ENCODE measurements around the gene ERFE.
"Not testable (repeated sequence)": the region's sequence is repeated elsewhere in the genome, so short reads cannot be mapped to it uniquely, and the experiment has no call there.

ERFE gene, protein sequence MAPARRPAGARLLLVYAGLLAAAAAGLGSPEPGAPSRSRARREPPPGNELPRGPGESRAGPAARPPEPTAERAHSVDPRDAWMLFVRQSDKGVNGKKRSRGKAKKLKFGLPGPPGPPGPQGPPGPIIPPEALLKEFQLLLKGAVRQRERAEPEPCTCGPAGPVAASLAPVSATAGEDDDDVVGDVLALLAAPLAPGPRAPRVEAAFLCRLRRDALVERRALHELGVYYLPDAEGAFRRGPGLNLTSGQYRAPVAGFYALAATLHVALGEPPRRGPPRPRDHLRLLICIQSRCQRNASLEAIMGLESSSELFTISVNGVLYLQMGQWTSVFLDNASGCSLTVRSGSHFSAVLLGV

DNA sequence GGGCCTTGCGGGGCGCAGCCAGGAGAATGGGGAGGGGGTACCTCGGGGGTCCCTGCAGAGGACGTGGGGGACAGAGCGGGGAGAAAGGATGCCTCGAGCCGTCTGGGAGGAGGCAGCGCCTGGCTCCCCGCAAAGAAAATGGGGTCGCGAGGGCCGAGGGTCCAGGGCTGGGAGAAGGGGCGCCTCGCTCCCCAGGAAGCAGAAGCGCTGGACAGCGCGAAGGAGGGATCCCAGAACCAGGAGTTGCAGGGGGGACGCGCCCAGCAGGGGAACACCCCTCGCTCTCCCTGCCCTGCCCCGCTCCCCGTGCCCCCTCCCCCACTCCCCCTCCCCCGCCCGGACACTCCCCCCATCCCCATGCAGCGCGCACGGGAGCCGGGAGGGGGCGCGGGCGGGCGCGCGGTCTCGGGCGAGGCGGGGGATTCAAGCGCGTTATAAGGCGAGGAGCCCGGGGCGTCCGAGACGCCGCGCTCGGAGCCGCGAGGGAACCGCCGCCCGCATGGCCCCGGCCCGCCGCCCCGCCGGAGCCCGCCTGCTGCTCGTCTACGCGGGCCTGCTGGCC lies at the start of gene ERFE:
Gene ERFE (plus strand): TSS at position 462 of the 562 bp plus-strand sequence. CDS start 38 bp downstream, at position 500.
- peak; percentile 37 for DNase-seq (ENCODE audit: low spot score)

DNA sequence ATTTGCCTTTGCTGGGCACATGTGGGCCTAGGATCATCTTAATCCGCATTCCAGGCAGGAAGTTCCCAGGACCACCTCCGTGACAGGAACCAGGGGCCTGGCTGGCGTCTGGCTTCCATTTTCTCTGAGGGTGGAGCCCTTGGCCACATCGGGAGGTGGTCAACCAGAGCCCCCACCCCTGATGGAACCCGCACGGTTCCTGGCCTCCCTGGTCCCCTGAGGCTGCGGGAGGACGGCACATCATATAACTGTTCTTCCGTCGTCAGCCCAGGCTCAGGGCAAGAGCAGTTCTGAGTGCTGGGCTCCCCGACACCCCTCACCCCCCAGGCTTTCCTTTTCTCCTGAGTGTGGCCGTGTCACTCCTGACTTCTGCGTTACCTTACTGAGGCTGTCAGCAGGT lies 45.2 kb upstream of the ERFE start:
- no peak for DNase-seq (ENCODE audit: low spot score)

DNA sequence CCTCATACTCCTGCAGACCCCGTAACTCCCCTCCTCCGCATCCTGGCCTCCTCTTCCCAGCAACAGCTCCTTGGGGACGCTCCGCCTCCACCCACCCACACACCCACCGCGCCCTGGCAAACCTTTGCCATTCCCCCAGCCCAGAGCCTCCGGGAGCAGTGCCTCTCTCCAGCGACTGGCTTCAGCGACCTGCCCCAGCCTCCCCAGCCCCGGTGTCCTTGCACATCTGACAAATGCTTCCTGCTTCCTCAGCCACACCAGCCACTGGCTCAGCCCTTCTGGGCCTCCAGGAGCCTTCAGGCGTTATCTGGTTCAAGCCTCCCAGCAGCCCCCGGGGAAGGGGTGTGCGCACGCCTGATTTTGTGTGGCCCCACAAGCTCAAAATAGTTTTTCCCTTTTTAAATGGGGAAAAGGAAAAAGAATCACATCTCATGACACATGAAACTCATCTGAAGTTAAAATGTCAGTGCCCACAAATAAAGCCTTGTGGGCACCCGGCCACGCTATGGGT lies 44.4 kb upstream of the ERFE start:
- no peak for DNase-seq (ENCODE audit: low spot score)

DNA sequence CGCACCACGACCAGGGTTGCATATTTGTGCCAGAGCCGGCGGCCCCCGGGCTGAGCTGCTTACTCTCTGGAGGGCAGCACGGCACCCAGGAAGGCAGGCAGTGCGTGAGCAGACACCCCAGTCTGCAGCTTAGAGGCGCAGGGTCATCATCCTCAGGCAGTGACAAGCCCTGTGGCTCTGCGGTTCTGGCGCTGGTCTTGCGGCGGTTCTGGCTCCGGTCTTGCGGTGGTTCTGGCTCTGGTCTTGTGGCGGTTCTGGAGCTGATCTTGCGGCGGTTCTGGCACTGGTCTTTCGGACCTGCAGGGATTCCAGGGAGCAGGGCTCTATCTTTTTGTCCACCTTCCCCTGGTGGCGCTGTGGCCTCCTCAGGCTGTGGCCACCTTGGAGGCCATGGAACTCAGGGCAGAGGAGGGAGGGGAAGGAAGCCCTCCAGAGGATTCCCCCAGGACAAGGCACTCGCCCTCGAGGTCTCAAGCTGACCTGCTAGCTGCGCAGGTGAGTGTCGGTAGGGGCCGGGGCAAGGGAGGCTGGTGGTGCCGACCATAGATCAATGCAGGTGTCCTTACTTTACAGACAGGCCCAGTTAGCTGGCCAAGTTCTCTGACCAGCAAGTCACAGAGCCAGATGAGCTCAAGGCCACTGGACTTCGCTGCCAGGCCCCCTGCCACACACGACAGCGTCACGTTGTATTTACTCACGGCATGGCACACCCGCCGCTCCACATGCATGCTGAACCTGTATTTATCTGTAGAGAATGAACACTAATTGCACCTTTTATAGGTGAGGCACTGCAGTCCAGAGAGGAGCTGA lies 43.7 kb upstream of the ERFE start:
- no peak for DNase-seq (ENCODE audit: low spot score)

DNA sequence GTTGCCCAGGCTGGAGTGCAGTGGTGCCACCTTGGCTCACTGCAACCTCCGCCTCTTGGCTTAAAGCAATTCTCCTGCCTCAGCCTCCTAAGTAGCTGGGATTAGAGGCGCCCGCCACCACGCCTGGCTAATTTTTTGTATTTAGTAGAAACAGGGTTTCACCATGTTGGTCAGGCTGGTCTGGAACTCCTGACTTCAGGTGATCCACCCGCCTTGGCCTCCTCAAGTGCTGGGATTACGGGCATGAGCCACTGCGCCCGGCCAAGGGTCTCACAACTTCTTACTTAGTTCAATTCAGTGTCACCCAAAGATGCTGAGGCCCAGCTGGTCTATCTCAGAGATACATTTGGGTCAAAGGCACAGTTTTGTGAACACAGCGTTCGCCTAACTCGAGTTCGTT lies 43.1 kb upstream of the ERFE start:
- DNase-seq (ENCODE audit: low spot score), result not testable (repeated sequence)

DNA sequence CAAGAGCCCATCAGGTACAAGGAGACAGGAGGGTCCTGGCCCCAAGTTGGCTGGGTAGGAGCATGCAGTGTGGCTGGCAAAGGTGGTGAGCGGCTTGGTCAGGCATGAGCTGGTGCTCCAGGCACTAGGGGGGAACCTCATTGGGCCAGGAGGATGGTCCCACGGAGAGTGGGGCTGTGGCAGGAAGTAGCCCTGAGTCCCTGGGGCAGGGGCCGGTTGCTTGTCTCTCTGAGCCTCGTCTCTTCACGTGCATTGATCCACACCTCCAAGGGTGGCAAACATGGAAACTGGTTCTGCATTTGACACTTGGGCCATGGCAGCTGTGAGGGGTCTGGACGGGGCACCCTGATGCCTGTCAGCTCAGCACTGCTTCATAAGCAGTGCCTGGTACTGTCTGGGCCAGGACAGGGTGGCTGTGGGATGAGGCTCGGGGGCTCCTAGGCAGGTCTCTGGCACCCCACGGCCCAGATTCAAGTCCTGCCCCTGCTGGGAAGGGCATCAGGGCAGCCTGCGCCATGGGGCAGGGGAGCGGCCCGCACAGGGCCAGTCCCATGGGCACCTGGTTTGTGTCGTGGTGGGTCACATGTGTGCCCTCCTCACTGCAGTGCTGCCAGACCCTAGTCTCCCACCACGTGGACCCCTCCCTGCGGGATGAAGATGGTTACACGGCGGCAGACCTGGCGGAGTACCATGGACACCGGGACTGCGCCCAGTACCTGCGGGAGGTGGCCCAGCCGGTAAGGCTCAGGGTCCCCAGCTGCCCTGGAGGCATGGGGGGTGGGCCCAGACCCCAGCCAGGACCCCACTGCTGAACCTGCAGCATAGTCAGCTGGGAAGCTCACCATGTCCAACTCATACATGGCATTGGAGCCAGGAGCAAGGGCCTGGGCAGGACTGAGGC lies 42.2 kb upstream of the ERFE start:
- DNase-seq (ENCODE audit: low spot score), result no peak

DNA sequence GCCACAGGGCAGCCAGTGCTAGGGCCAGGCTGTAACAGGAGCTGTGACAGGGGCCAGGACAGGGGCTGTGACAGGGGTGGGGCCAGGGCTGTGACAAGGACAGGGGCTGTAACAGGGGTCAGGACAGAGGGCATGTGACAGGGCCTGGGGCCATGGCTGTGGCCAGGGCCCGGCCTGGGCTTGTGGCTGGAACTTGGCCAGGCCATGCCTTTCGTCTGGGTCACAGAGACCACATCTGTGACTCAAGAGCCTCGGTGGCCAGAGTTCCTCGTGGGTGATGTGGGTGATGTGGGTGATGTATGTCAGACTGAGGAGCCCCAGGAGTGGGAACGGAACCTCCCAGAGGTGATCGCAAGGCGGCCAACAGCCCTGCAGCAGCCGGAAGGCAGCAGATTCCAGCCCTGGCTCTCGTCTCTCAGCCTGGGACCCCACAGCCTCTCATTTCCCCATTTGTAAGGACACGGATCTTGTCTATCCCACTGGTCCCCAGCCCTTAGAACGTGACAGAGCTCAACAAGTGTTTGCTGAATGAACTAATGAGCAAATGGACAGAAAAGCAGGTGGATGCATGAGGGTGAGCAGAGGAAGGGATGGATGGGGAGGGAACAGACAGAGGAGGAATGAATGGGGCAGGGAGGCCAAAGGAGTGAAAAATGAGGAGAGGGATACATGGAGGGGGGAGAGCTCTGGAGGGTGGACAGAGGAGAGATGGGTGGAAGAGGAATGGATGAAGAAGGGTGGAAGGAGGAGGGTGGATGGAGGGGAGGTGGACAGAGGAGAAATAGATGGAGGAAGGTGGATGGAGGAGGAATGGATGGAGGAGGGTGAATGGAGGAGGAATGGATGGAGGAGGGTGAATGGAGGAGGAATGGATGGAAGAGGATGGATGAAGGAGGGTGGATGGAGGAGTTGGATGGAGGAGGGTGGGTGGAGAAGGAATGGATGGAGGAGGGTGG lies 41.3 kb upstream of the ERFE start:
- no peak for DNase-seq (ENCODE audit: low spot score)

DNA sequence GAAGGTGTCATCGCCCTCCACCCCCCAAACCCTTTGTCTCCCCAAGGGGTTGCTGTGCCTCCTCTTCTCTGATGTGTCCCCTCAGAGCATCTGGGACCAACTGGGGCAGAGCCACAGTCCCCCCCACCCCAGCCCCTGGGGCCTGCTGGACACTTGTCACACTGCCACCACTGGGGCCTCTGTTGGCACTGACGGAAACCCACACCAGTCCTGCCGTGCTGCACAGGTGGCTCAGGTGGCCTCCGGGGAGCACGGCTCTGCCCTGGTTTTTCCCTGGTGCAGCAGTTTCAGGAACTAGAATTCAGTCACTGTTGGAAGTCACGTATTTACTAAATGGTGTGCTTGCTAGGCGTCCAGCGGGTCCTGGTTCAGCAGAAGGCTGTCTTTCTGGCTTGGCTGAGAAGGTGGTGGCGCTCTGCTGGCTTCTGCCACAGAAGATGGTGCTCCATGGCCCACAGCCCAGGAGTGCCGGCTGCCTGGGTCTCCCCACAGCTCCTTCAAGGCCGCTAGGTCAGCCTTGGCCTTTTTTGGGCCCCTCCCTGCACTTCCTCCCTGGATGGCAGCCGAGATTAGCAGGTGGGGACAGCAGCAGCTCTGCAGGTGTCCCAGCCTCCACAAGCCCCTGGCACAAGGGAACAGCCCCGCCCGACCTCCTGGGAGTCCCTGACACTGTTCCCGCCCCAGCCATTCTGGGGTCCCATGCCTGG lies 38.9 kb upstream of the ERFE start:
- DNase-seq (ENCODE audit: low spot score), result no peak

DNA sequence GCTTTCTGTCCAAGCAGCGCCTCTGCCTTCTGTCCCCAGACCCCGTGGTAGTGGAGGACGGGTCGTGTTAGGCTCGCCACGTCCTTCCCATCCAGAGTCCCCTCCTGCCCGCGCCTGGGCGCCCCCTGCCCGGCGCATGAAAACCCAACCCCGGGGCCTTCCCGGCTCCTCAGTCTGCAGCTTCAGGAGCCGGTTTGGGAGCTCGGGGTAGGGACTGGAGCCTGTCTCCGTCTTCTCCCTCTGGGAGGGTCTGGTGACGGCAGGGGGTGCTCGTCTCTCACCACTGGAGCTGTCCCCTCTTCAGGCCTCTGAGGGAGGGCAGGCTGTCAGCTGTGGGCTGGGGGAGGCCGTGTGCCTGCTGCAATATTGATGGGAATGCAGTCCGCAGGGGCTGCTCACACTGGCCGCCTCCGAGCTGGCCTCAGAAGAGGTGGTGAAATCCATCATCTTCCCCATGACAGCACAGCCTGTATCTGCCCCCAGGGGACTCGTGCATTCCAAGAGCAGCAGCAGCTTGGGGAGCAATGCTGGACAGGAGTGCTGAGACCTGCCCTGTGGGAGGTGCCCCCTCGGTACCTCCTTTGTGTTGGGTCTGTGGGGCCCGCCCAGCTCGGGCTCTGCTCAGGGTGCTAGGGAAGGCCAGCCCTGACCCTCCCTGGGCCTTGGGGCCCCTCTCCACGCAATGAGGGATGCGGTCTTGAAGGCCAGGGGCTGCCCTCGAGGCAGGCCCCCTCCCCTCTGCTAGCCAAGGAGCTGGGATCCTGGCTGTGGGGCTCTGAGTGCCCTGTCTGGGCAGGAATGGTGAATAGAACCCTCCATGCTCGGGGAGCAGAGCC lies 38.1 kb upstream of the ERFE start:
- DNase-seq (ENCODE audit: low spot score), result no peak

DNA sequence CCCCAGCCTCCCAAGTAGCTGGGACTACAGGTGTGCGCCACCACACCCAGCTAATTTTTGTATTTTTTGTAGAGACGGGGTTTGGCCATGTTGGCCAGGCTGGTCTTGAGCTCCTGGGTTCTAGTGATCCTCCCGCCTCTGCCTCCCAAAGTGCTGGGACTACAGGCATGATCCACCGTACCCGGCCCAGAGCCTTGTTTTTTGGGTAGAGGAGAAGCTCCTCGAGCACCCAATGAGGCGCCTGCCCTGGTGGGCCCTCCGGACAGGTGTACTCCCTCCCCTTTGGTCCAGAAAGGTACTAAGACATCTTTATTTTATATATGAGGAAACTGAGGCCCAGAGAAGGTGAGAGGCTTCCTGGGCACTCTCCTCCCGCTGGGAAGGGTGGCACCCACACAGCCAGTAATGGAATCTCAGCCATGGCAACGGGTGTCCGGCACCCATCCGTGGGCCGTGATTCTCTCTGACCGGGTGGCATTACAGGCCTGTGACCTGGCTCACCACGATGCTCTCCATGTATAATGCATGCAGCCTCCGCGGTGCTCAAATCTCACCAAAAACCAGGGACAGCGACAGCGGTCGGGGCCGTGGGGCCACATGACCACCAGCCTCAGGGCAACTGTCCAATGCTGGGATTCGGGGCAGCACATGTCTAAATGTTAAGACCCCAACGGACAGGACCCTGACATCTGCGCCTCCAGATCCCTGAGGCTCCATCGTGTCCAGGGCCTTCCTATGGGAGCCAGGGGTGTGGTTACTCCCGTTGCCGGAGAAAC lies 37.1 kb upstream of the ERFE start:
- DNase-seq (ENCODE audit: low spot score), result no peak

DNA sequence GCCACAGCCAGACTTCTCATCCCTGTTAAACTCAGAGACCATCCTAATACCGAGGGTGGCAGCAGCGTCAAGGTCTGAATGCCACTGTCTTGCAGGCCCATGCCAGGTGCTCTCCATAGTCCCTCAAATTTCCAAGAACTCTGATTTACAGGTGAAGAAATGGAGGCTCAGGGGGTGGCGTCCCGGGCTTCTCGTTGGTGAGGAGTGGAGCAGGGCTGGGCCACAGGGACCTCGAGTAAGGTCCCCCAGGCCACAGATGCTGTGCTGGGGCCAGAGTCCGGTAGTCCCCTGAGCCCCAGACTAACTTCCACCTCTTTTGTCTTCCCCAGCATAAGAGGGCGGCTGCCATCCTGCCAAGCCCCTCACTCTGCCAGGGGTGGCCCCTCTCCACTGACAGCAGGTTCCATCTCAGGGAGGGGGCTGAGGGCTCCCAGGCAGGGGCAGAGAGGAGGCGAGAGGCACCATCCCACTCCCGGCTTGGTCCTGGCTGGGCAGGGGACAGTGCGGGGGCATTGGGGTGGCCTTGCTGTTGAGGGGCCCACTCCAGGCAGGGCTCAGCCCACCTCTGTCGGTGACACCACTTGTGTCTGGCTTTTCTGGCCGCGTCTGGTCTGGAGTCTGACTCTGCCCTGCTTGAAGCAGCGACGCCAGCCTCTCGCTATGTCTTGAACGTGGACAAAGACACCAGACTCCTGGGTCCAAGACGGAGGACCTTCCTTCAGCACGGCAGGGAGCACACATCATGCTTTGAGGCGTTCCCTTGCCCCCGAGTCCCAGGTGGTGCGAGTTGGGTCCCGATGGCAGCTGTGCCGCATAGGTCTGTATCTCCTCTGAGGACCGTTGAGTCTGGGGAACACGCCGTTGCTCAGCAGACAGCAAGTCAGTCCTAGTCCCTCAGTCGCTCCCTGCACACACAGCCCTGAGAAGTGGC lies 36.2 kb upstream of the ERFE start:
- no peak for DNase-seq (ENCODE audit: low spot score)

DNA sequence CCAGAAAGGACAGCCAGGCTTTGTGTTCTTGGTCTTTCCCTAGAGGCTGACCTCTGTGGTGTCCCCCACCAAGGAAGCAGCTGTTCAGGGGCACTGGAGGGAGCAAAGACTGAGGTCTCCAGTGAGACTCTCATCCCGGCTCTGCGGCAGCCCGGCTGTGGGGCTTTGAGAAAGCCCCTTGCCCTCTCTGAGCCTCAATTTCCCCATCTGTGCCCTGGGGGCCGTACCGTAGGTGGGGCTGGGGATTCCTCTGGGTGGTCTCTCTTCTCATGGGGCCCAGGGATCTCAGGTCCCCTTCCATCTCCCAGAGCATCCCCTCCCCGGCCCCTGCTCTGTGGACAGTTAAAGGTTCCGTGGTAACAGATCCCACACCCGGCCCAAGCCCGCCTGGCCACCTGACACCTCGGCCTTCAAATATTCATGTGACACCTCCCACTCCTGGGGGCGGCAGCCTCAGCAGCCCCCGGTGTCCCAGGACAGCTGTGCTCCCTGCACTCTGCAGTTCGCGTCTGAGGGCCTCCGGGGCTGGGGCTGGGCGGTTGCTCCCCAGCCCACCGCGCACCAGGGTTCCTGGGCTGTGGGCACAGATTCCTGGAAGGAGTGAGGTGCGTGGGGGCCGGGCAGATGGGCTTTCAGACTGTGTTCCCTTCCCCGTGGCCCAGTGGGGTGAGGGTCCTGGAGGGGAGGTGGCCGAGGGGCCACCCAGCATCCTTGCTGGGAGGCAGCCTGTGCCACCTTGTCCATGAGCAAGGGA lies 35.4 kb upstream of the ERFE start:
- DNase-seq (ENCODE audit: low spot score), result no peak

DNA sequence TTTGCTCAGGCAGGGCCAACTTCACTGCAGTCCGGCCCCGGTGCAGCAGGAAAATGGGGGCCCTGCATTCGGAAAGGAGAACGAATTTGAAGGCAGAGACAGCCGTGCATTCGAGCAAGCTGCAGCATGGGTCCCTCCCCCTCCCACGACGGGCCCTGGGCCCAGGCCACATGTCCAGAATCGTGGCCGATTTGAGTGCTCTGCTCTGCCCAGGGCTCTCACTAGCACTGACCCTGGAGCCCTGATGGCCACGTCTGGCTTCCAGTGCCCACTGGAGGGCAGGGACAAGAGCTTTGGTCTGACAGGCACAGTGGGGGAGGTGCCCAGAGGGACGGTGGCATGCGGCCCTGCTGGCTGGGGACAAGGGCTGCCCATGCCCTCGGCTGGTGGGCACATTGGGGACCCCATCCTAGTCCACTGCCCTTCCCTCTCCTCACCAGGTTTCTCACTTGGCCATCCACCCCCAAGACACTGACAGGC lies 34.7 kb upstream of the ERFE start:
- no peak for DNase-seq (ENCODE audit: low spot score)

DNA sequence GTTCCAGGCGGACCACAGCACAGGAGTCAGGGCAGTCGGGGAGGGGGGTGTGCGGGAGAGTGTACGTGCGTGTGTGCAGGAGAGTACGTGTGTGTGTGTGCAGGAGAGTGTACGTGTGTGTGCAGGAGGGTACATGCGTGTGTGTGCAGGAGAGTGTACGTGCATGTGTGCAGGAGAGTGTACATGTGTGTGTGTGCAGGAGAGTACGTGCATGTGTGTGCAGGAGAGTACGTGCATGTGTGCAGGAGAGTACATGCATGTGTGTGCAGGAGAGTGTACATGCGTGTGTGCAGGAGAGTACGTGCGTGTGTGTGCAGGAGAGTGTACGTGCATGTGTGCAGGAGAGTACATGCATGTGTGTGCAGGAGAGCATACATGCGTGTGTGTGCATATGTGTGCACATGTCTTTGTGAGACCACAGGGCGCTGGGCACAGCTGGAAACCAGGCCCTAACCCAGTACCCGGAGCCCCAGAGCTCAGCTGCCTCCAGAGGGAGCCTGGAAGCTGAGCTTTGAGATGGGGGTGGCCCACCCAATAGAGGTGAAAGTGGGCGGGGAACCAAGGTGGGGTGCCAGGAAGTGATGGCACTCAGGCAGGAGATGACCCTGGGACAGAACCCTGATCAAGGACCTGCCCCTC lies 34.2 kb upstream of the ERFE start:
- no peak for DNase-seq (ENCODE audit: low spot score)

DNA sequence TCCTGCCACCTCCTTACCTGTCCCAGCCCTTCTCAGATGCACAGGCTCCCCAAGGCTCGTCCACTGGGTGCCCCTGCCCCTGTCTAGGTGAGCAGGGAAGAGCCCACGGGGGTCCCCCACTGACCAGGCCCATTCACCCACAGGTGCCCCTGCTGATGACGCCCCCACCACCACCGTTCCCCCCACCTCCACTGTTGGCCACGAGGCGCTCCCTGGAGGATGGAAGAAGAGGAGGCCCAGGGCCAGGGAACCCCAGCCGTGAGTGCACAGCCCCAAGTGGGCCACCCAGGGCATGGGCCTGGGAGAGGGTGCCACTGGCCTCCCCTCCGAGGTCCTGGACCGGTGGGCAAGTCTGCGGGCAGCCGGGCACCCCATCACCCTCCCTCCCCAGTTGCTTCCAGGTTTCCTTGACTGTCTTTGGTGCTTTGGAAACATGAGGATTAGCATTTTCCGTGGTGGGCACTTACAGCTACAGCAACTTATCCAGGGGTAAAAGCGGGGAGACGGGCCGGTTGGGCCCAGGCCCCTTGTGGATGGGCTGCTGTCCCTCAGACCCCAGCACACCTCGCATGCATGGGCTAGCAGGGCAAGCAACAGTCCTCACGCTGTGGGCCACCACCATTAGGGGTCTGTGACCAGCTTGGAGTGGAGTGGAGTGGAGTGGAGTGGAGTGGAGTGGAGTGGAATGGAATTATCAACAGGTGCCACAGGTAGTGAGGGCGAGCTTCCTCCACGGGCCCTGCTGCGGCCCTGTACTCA lies 33.5 kb upstream of the ERFE start:
- DNase-seq (ENCODE audit: low spot score), result no peak

Measured in activated CD4-positive, alpha-beta T cell treated with anti-CD3 and anti-CD28 coated beads, Interleukin-2, Interleukin-4, amounts not matched to agents 100 ng/mL and 50 ng/mL, durations not matched to agents 16 hours and 8 hours (primary cell).